Esophagus (tissue), 2 donors: ENCODE data around the gene SKIL. TPM values are rescaled to one million over a fixed set of nuclear protein-coding genes. Genes with fewer than 3 reads are reported as not detected.
"Not testable (repeated sequence)": the region's sequence is repeated elsewhere in the genome, so short reads cannot be mapped to it uniquely, and the experiment has no call there.

Source experiments
- H3K27ac ChIP-seq, 2 donors: one replicate each; pipeline ENCODE4 v1.5.1; 2013; ENCODE audit warnings: low read depth in 2 of 2, mild to moderate bottlenecking in 2 of 2, inconsistent platforms in 1 of 2, low read length in 1 of 2, moderate library complexity in 1 of 2
- H3K27me3 ChIP-seq, 2 donors: one replicate each; pipeline ENCODE4 v1.6.1; 2013; ENCODE audit warnings: low read length in 2 of 2, control low read depth in 1 of 2, mild to moderate bottlenecking in 1 of 2; ENCODE audit not compliant: insufficient read depth in 2 of 2, control insufficient read depth in 1 of 2
- H3K36me3 ChIP-seq, 2 donors: one replicate each; pipeline ENCODE4 v1.6.1; 2013; ENCODE audit warnings: low read length in 1 of 2; ENCODE audit not compliant: control insufficient read depth in 2 of 2, insufficient read depth in 2 of 2
- H3K4me1 ChIP-seq, 2 donors: one replicate each; pipeline ENCODE4 v1.6.1; 2013; ENCODE audit warnings: low read length in 1 of 2; ENCODE audit not compliant: control insufficient read depth in 2 of 2, insufficient read depth in 2 of 2
- H3K4me3 ChIP-seq, 2 donors: one replicate each; pipeline ENCODE4 v1.5.1; 2013; ENCODE audit warnings: low read length in 2 of 2, mild to moderate bottlenecking in 2 of 2, low read depth in 1 of 2, moderate library complexity in 1 of 2
- H3K9me3 ChIP-seq, 2 donors: one replicate each; pipeline ENCODE4 v1.6.1; 2013; ENCODE audit warnings: mild to moderate bottlenecking in 2 of 2, low read depth in 1 of 2, low read length in 1 of 2, moderate library complexity in 1 of 2; ENCODE audit not compliant: control insufficient read depth in 2 of 2, insufficient read depth in 1 of 2
- WGBS, 2 donors: extraction: QIAGEN DNeasy Blood & Tissue Kit; methylation state at CpG; one replicate each; pipeline ENCODE4 v1.1.7; 2013; 5-methylcytosine and 5-hydroxymethylcytosine counted together
- polyA plus RNA-seq, 2 donors: library from polyadenylated mRNA; stranded (reverse); fragments of 200-250 nt; gene quantifications; one replicate each; pipeline ENCODE4 v1.2.3, GENCODE V29; 2013
- donor health status: healthy with polysubstance abuse.
- donor health status: Bipolar disorder and iron deficiency.

The SKIL gene
- polyA plus RNA-seq, 2 donors: 5.1 to 9.5 TPM

GRCh38 chr3:170327040-170327808 lies 30.3 kb upstream of the SKIL start:
- H3K27ac ChIP-seq: no peak overlapping the region
- 92 to 94% methylated on average over 24 of the region's 24 CpGs for WGBS, 2 donors
- H3K4me1 ChIP-seq: no peaks in the 10 kb centered on the region

GRCh38 chr3:170327868-170328548 lies 29.5 kb upstream of the SKIL start:
- not testable (repeated sequence) for H3K27me3 ChIP-seq, H3K4me3 ChIP-seq, H3K27ac ChIP-seq, H3K9me3 ChIP-seq, H3K36me3 ChIP-seq, H3K4me1 ChIP-seq
- 80 to 94% methylated on average over 7 of the region's 7 CpGs for WGBS, 2 donors

More at GRCh38 chr3:170327040-170327808, 30.3 kb upstream of the SKIL start:
- Histone ChIP-seq H3K36me3 (no peaks in the 10 kb centered on the region), H3K27me3 (no peaks in the 10 kb centered on the region), H3K4me3 (no peak overlapping the region), H3K9me3 (peaks cover 0 to 2% of the 10 kb centered on the region in 2 donors)

GRCh38 chr3:170330366-170330765 lies 27.1 kb upstream of the SKIL start:
- H3K4me1 ChIP-seq: no peaks in the 10 kb centered on the region
- H3K36me3 ChIP-seq: no peaks in the 10 kb centered on the region
- peaks cover 0 to 2% of the 10 kb centered on the region in 2 donors for H3K9me3 ChIP-seq
- no peak overlapping the region for H3K4me3 ChIP-seq
- WGBS, 2 donors: 50 to 63% methylated on average over 5 of the region's 5 CpGs
- no peaks in the 10 kb centered on the region for H3K27me3 ChIP-seq
- H3K27ac ChIP-seq: no peak overlapping the region

GRCh38 chr3:170331143-170331542 lies 26.4 kb upstream of the SKIL start:
- WGBS, 2 donors: 51 to 63% methylated on average over 4 of the region's 4 CpGs
- H3K9me3 ChIP-seq: peaks cover 0 to 2% of the 10 kb centered on the region in 2 donors

GRCh38 chr3:170337420-170337819 lies 20.1 kb upstream of the SKIL start:
- no peak overlapping the region for H3K4me3 ChIP-seq
- no peaks in the 10 kb centered on the region for H3K36me3 ChIP-seq
- no peaks in the 10 kb centered on the region for H3K4me1 ChIP-seq
- no peaks in the 10 kb centered on the region for H3K9me3 ChIP-seq
- H3K27me3 ChIP-seq: peaks cover 0 to 3% of the 10 kb centered on the region in 2 donors
- H3K27ac ChIP-seq: no peak overlapping the region
- WGBS, 2 donors: 77 to 79% methylated on average over 3 of the region's 3 CpGs

More at GRCh38 chr3:170331143-170331542, 26.4 kb upstream of the SKIL start:
- H3K27me3 ChIP-seq: no peaks in the 10 kb centered on the region
- no peaks in the 10 kb centered on the region for H3K36me3 ChIP-seq
- H3K4me3 ChIP-seq: no peak overlapping the region
- no peaks in the 10 kb centered on the region for H3K4me1 ChIP-seq
- H3K27ac ChIP-seq: no peak overlapping the region

- WGBS, 2 donors: 83 to 84% methylated on average over 1 of the region's 1 CpG
- no peaks in the 10 kb centered on the region for H3K9me3 ChIP-seq
- H3K4me3 ChIP-seq: no peak overlapping the region
- no peak overlapping the region for H3K27ac ChIP-seq
- H3K4me1 ChIP-seq: no peaks in the 10 kb centered on the region
- peaks cover 0 to 3% of the 10 kb centered on the region in 2 donors for H3K27me3 ChIP-seq
- no peaks in the 10 kb centered on the region for H3K36me3 ChIP-seq
Measured at GRCh38 chr3:170338690-170339340, 18.7 kb upstream of the SKIL start.

GRCh38 chr3:170342273-170342672 lies 15.2 kb upstream of the SKIL start:
- H3K4me1 ChIP-seq, H3K9me3 ChIP-seq, H3K36me3 ChIP-seq, H3K27ac ChIP-seq, H3K27me3 ChIP-seq, H3K4me3 ChIP-seq: not testable (repeated sequence)
- WGBS, 2 donors: 94% methylated on average over 9 of the region's 9 CpGs

GRCh38 chr3:170343859-170344258 lies 13.7 kb upstream of the SKIL start:
- H3K9me3 ChIP-seq, H3K27me3 ChIP-seq, H3K4me1 ChIP-seq, H3K36me3 ChIP-seq, H3K27ac ChIP-seq, H3K4me3 ChIP-seq: not testable (repeated sequence)
- WGBS, 2 donors: 57 to 58% methylated on average over 6 of the region's 6 CpGs

GRCh38 chr3:170344971-170345370 lies 12.5 kb upstream of the SKIL start:
- H3K9me3 ChIP-seq: no peaks in the 10 kb centered on the region
- WGBS, 2 donors: 76 to 97% methylated on average over 4 of the region's 4 CpGs
- H3K27ac ChIP-seq: no peak overlapping the region
- H3K4me3 ChIP-seq: no peak overlapping the region
- H3K27me3 ChIP-seq: peaks cover 0 to 3% of the 10 kb centered on the region in 2 donors
- no peaks in the 10 kb centered on the region for H3K36me3 ChIP-seq
- no peaks in the 10 kb centered on the region for H3K4me1 ChIP-seq
